GM12878 (cell line): Measurements from ENCODE around the gene UIMC1. TPM values are rescaled to one million over a fixed set of nuclear protein-coding genes. Genes with fewer than 3 reads are reported as not detected.

Experiments used
- ATAC-seq: fragments of 200-7000 bp; cut with Tn5 transposase; 3 replicates; pipeline ENCODE4 v1.9.1; 2020; ENCODE audit warnings: mild to moderate bottlenecking, moderate library complexity
- BruUV-seq: library from RNA; stranded (reverse); fragments of 400-500 nt; replicated peaks from 2 replicates; lab custom pipeline; 2021; lab: Mats Ljungman, UMichigan
- CTCF ChIA-PET: fragments of 300-600 bp; sonication (Branson Sonifier 250); formaldehyde crosslinking; extraction: SDS; loops from one replicate; lab custom pipeline; 2021; ENCODE audit warnings: inconsistent platforms; lab: Yijun Ruan, JAX
- POLR2A ChIA-PET: fragments of 350-600 bp; formaldehyde crosslinking; extraction: SDS; loops from one replicate; lab custom pipeline; 2021; ENCODE audit warnings: inconsistent platforms; lab: Charles Lee
- RAD21 ChIA-PET: fragments of 300-600 bp; sonication (Branson Sonifier 250); formaldehyde crosslinking; loops from one replicate; lab custom pipeline; 2023; ENCODE audit warnings: antibody characterized with exemption; ENCODE audit not compliant: unreplicated experiment; lab: Charles Lee
- SMC1A ChIA-PET: fragments of 300-600 bp; sonication (Branson Sonifier 250); formaldehyde crosslinking; loops from one replicate; lab custom pipeline; 2023; ENCODE audit not compliant: unreplicated experiment, uncharacterized antibody; lab: Charles Lee
- DNase-seq: peaks from one replicate; pipeline ENCODE4 v3.0.0-alpha.2; 2011; ENCODE audit warnings: low read depth, low spot score
- FAIRE-seq: peaks from 3 replicates; lab custom pipeline; 2011; peaks lifted over from hg19 to GRCh38; lab: Jason Lieb, UNC
- H2AFZ ChIP-seq: 2 replicates; pipeline ENCODE4 v1.6.0; 2011; ENCODE audit warnings: low read depth, low read length, control low read depth; ENCODE audit not compliant: control insufficient read depth
- H3K27ac ChIP-seq: 2 replicates; pipeline ENCODE4 v1.5.1; 2011; ENCODE audit warnings: control low read depth; ENCODE audit not compliant: control insufficient read depth, insufficient read depth
- H3K27me3 ChIP-seq, 2 experiments: replicated peaks in 1 of 2; 2 replicates each; pipeline versions ENCODE4 v1.6.0 to v1.6.1; 2011; ENCODE audit warnings: low read length in 1 of 2; ENCODE audit not compliant: control insufficient read depth in 2 of 2, insufficient read depth in 2 of 2
- H3K36me3 ChIP-seq, 2 experiments: 2 replicates each; pipeline ENCODE4 v1.5.1; 2011; ENCODE audit warnings: low read length in 1 of 2; ENCODE audit not compliant: control insufficient read depth in 2 of 2, insufficient read depth in 2 of 2
- H3K4me1 ChIP-seq: 2 replicates; pipeline ENCODE4 v1.6.1; 2011; ENCODE audit warnings: mild to moderate bottlenecking, low read length, moderate library complexity, mixed read lengths; ENCODE audit not compliant: control insufficient read depth, insufficient read depth
- H3K4me2 ChIP-seq: 2 replicates; pipeline ENCODE4 v1.6.0; 2011; ENCODE audit warnings: control low read depth; ENCODE audit not compliant: control insufficient read depth, insufficient read depth
- H3K4me3 ChIP-seq: fragments of 200-600 bp; sonication (generic); 2 replicates; pipeline ENCODE4 v1.5.1; 2016
- H3K79me2 ChIP-seq: 2 replicates; pipeline ENCODE4 v1.6.0; 2011; ENCODE audit warnings: low read length; ENCODE audit not compliant: control insufficient read depth, insufficient read depth
- H3K9ac ChIP-seq: 2 replicates; pipeline ENCODE4 v1.8.0; 2011; ENCODE audit warnings: low read length, control low read depth, mixed read lengths; ENCODE audit not compliant: control insufficient read depth, insufficient read depth
- H3K9me3 ChIP-seq: replicated peaks from 3 replicates; pipeline ENCODE4 v1.5.1; 2011; ENCODE audit warnings: mild to moderate bottlenecking, low read length; ENCODE audit not compliant: control insufficient read depth, insufficient read depth
- H4K20me1 ChIP-seq: 2 replicates; pipeline ENCODE4 v1.6.0; 2011; ENCODE audit not compliant: control insufficient read depth, insufficient read depth
- CHD2 ChIP-seq: IDR thresholded peaks from 2 replicates; pipeline ENCODE4 v1.6.1; 2011; ENCODE audit warnings: low read depth, low read length, improper control_type of control experiment, borderline replicate concordance
- FOXK2 ChIP-seq: fragments of 450-650 bp; IDR thresholded peaks from 2 replicates; pipeline ENCODE4 v1.6.1; 2017; ENCODE audit warnings: mild to moderate bottlenecking, moderate library complexity
- GATAD2B ChIP-seq: fragments of 450-650 bp; conservative IDR thresholded peaks from 2 replicates; pipeline ENCODE4 v1.6.1; 2017; ENCODE audit warnings: low read depth, mild to moderate bottlenecking, moderate library complexity
- HDGF ChIP-seq: fragments of 450-650 bp; IDR thresholded peaks from 2 replicates; pipeline ENCODE4 v1.6.1; 2016; ENCODE audit warnings: antibody characterized with exemption
- JUNB ChIP-seq: IDR thresholded peaks from 2 replicates; pipeline ENCODE4 v1.6.1; 2016; ENCODE audit warnings: antibody characterized with exemption, mild to moderate bottlenecking
- MLLT1 ChIP-seq: fragments of 450-650 bp; IDR thresholded peaks from 2 replicates; pipeline ENCODE4 v1.6.1; 2016; ENCODE audit warnings: mild to moderate bottlenecking
- POLR2AphosphoS5 ChIP-seq: IDR thresholded peaks from 2 replicates; pipeline ENCODE4 v1.6.1; 2011; ENCODE audit warnings: mild to moderate bottlenecking, low read length, inconsistent platforms
- SMAD5 ChIP-seq: IDR thresholded peaks from 2 replicates; pipeline ENCODE4 v1.6.1; 2016; ENCODE audit warnings: antibody characterized with exemption, low read depth
- SRF ChIP-seq, 2 experiments: IDR thresholded peaks; 2 replicates each; pipeline ENCODE4 v1.6.1; 2011; ENCODE audit warnings: low read depth in 2 of 2, low read length in 2 of 2, mild to moderate bottlenecking in 1 of 2, moderate library complexity in 1 of 2
- USF2 ChIP-seq: IDR thresholded peaks from 2 replicates; pipeline ENCODE4 v1.6.1; 2011; ENCODE audit warnings: low read depth, low read length, improper control_type of control experiment, borderline replicate concordance
- ZNF217 ChIP-seq: fragments of 450-650 bp; IDR thresholded peaks from 2 replicates; pipeline ENCODE4 v1.6.1; 2017; ENCODE audit warnings: antibody characterized with exemption, mild to moderate bottlenecking
- ZNF274 ChIP-seq: IDR thresholded peaks from one replicate; pipeline ENCODE4 v1.8.0; 2011; ENCODE audit not compliant: insufficient read length, insufficient read depth
- ZZZ3 ChIP-seq: IDR thresholded peaks from 2 replicates; pipeline ENCODE4 v1.6.1; 2011; ENCODE audit warnings: low read depth; ENCODE audit not compliant: control insufficient read depth, insufficient read length
- WGBS: methylation state at CpG from one replicate; pipeline ENCODE4 v1.1.6; 2016; ENCODE audit warnings: low lambda C conversion rate; ENCODE audit not compliant: insufficient replicate concordance, insufficient coverage; ENCODE audit errors: missing lambda C conversion rate; 5-methylcytosine and 5-hydroxymethylcytosine counted together
- in situ Hi-C: fragments of 300-500 bp; cut with MboI; formaldehyde crosslinking; loops from 9 replicates; pipeline ENCODE4 v1.14.3; 2018; ENCODE audit warnings: mixed read lengths
- intact Hi-C: fragments of 100-400 bp; cut with micrococcal nuclease; formaldehyde crosslinking; loops from one replicate; pipeline ENCODE4 v1.14.2; 2022; ENCODE audit not compliant: unreplicated experiment
- polyA plus RNA-seq, 11 experiments: library from polyadenylated mRNA; depleted of rRNA in 4 of 11; unstranded in 6 of 11; stranded (reverse) in 5 of 11; fragments of >200 nt; fragmentation: Nextera tagmentation in 4 of 11; fragmentation: Illumina TruSeq in 1 of 11; extraction: Ambion mirVana in 4 of 11; extraction: Trizol in 1 of 11; gene quantifications; 1 replicate in 1 of 11; 2 replicates in 10 of 11; pipeline versions ENCODE4 v1.2.1 to v1.2.3, GENCODE V29; 2011 to 2016; ENCODE audit warnings: inconsistent platforms in 2 of 11, missing spikeins in 2 of 11, low read depth in 1 of 11
- total RNA-seq, 4 experiments: library from RNA; depleted of rRNA in 3 of 4; stranded (reverse); fragments of >200 nt in 3 of 4; fragmentation: Illumina TruSeq in 1 of 4; extraction: Trizol in 1 of 4; gene quantifications; 2 replicates each; pipeline versions ENCODE4 v1.2.1 to v1.2.3, GENCODE V29; 2013 to 2021

Gene UIMC1
- total and polyA plus RNA-seq, 10 of the 15 experiments (the other 5 are each of a cell fraction or from before 2014, with no cell fraction given) = 16.2 to 51.4 (median 32.7) TPM

DNA sequence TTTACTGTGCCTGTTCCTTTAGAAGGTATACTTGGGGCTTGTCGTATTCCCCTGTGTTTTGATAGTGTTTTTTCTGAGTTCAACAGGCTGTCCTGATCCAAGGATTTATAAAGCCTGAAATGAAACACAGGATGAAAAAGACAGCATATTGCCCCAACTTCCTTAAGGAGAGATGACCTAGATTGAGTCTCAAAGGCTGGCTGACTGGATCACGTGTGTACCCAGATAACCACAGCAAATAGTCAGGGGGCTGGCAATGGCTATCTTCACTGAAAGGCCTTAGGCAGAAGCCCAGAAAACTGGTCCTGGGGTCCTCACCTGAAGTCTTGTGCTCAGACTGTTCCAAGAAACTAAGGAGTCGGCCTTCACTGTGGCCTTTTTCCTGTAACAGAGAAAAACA, 99.8 kb downstream of the UIMC1 start:
- CTCF ChIA-PET = no interaction called here
- BruUV-seq = no TSS peak
- no peak for FAIRE-seq

More for the DNA sequence above, 99.8 kb downstream of the UIMC1 start:
- Histone ChIP-seq H3K9me3 (no peaks in the 10 kb centered on the region), H2AFZ (no peak overlapping the region), H3K36me3 (peaks cover 22 to 32% of the 10 kb centered on the region in 2 experiments), H3K4me2 (no peak overlapping the region), H3K27me3 (no peaks in the 10 kb centered on the region), H3K79me2 (no peaks in the 10 kb centered on the region), H3K4me3 (no peak overlapping the region), H3K4me1 (peaks cover 9% of the 10 kb centered on the region), H3K9ac (no peak overlapping the region), H4K20me1 (no peaks in the 10 kb centered on the region), H3K27ac (no peak overlapping the region)
- intact Hi-C loops (no loop called here), in situ Hi-C loops (no loop called here)
- no peak for ATAC-seq
- RAD21 ChIA-PET = no interaction called here
- DNase-seq = no peak
- POLR2A ChIA-PET = interaction anchor here (0.6 kb wide), 1 partner anchor 450 kb away, joined by 4 read pairs; no protein-coding TSS in a partner anchor
- SMC1A ChIA-PET = no interaction called here
- TF ChIP-seq SRF (IDR thresholded peaks at IDR 0.05; ENCODE audit: low read depth in 2 of 2, low read length in 2 of 2) = no peak
- no peak for TF ChIP-seq HDGF
- no peak for TF ChIP-seq ZZZ3
- no peak for TF ChIP-seq CHD2
- TF ChIP-seq POLR2AphosphoS5 = no peak
- no peak for TF ChIP-seq FOXK2
- no peak for TF ChIP-seq ZNF274
- TF ChIP-seq MLLT1 = no peak
- no peak for TF ChIP-seq ZNF217
- TF ChIP-seq GATAD2B = no peak
- TF ChIP-seq SMAD5 = no peak
- TF ChIP-seq USF2 = no peak
- no peak for TF ChIP-seq JUNB
- WGBS = 81% methylated on average over 3 of the region's 3 CpGs
